SU-DHL-6 (cell line): Measurements from ENCODE around the gene ALKBH5.

ENCODE experiments used
- H2AFZ ChIP-seq: fragments of 200-600 bp; sonication (generic); 2 replicates; pipeline ENCODE4 v1.6.1; 2014; ENCODE audit warnings: low read depth, mild to moderate bottlenecking, moderate library complexity, mixed read lengths, antibody characterized with exemption, low read length; ENCODE audit not compliant: severe bottlenecking
- H3F3A ChIP-seq: fragments of 200-600 bp; shearing (Covaris generic); 2 replicates; pipeline ENCODE4 v1.6.0; 2016; ENCODE audit warnings: antibody characterized with exemption, mild to moderate bottlenecking; ENCODE audit not compliant: insufficient read depth
- H3K27ac ChIP-seq: fragments of 200-600 bp; sonication (generic); 2 replicates; pipeline ENCODE4 v1.5.1; 2016; ENCODE audit warnings: low read depth, mild to moderate bottlenecking, low read length, moderate library complexity, mixed read lengths
- H3K27me3 ChIP-seq: fragments of 200-600 bp; sonication (generic), shearing (Covaris generic); 2 replicates; pipeline ENCODE4 v1.6.0; 2014; ENCODE audit warnings: mild to moderate bottlenecking, low read length
- H3K36me3 ChIP-seq: fragments of 200-600 bp; sonication (generic); 2 replicates; pipeline ENCODE4 v1.6.1; 2014; ENCODE audit warnings: mild to moderate bottlenecking, low read length, mixed read lengths
- H3K4me2 ChIP-seq: fragments of 300-600, 200-600 bp; shearing (Covaris generic), sonication (generic); 2 replicates; pipeline ENCODE4 v1.6.0; 2014; ENCODE audit warnings: low read length, low read depth, mild to moderate bottlenecking; ENCODE audit not compliant: poor library complexity, severe bottlenecking
- H3K4me3 ChIP-seq: fragments of 200-600 bp; sonication (generic); 2 replicates; pipeline ENCODE4 v1.5.1; 2014; ENCODE audit warnings: antibody characterized with exemption, low read length, mild to moderate bottlenecking, mixed read lengths; ENCODE audit not compliant: insufficient read depth, poor library complexity, severe bottlenecking
- H3K79me2 ChIP-seq: fragments of 200-600 bp; sonication (generic); 2 replicates; pipeline ENCODE4 v1.6.1; 2014; ENCODE audit warnings: mild to moderate bottlenecking, low read length, moderate library complexity; ENCODE audit not compliant: insufficient read depth
- H3K9ac ChIP-seq: fragments of 200-600 bp; sonication (generic); 2 replicates; pipeline ENCODE4 v1.7.0; 2014; ENCODE audit warnings: mild to moderate bottlenecking, low read length
- H3K9me2 ChIP-seq: fragments of 200-600 bp; sonication (generic); replicated peaks from 2 replicates; pipeline ENCODE4 v1.6.1; 2014; ENCODE audit warnings: low read length; ENCODE audit not compliant: insufficient read depth
- H3K9me3 ChIP-seq: fragments of 200-600 bp; sonication (generic); 2 replicates; pipeline ENCODE4 v1.6.1; 2014; ENCODE audit warnings: low read length, mixed read lengths; ENCODE audit not compliant: insufficient read depth
- H4K20me1 ChIP-seq: fragments of 200-600 bp; sonication (generic); 2 replicates; pipeline ENCODE4 v1.6.1; 2014; ENCODE audit warnings: low read depth, mild to moderate bottlenecking, antibody characterized with exemption, low read length, moderate library complexity, mixed read lengths
- CTCF ChIP-seq: fragments of 200-600 bp; sonication (generic); IDR thresholded peaks from one replicate; pipeline ENCODE4 v1.5.1; 2017; ENCODE audit warnings: antibody characterized with exemption, mild to moderate bottlenecking, low read length, moderate library complexity; ENCODE audit not compliant: insufficient read depth, poor library complexity, severe bottlenecking
- EZH2phosphoT487 ChIP-seq: fragments of 200-600 bp; sonication (generic), shearing (Covaris generic); conservative IDR thresholded peaks from 2 replicates; pipeline ENCODE4 v1.6.1; 2018; ENCODE audit warnings: mild to moderate bottlenecking, antibody characterized with exemption, low read length, moderate library complexity, mixed read lengths

The ALKBH5 gene

GRCh38 chr17:18158022-18158600 lies 25.5 kb upstream of the ALKBH5 start:
- TF ChIP-seq CTCF (no peak), EZH2phosphoT487 (no peak)
- Histone ChIP-seq H4K20me1 (no peaks in the 10 kb centered on the region), H2AFZ (peak overlapping the region; percentile 19), H3K27ac (no peak overlapping the region), H3K4me2 (peak overlapping the region; percentile 60), H3K9ac (peak overlapping the region; percentile 40; the same call in 1 of the 2 replicates), H3K9me3 (no peaks in the 10 kb centered on the region), H3K36me3 (no peaks in the 10 kb centered on the region), H3K9me2 (no peaks in the 10 kb centered on the region), H3K27me3 (no peaks in the 10 kb centered on the region), H3K79me2 (no peaks in the 10 kb centered on the region), H3K4me3 (peak overlapping the region; percentile 37), H3F3A (no peaks in the 10 kb centered on the region)

DNA sequence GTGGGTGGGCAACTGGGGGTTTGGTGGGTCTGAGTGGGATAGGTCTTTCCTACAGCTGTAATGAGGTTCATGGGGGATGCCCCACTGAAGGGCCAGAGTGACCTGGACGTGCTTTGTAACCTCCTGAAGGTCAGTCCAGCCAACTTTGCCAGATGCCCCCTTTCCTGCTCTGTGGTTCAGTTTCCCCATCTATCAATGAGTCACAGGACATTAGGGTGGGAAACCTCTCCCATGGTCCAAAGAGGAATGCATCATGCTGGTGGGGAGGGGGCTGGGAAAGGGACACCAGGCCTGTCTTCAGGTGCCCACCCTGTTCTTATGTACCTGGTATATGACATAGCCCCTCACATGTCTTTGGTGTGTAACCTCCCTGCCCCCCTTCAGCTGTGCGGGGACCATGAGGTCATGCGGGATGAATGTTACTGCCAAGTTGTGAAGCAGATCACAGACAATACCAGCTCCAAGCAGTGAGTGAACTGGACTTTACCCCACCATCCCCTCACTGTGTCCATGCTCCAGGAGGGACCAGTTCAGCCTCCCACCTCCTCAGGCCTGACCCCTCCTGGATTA lies 24.0 kb upstream of the ALKBH5 start:
- no peak for TF ChIP-seq EZH2phosphoT487
- no peak for TF ChIP-seq CTCF
- Histone ChIP-seq H2AFZ (no peak overlapping the region), H3K9me3 (no peaks in the 10 kb centered on the region), H3K79me2 (no peaks in the 10 kb centered on the region), H3F3A (no peaks in the 10 kb centered on the region), H3K27me3 (no peaks in the 10 kb centered on the region), H3K4me2 (no peak overlapping the region), H3K9ac (no peak overlapping the region), H3K4me3 (no peak overlapping the region), H3K27ac (no peak overlapping the region), H3K36me3 (no peaks in the 10 kb centered on the region), H3K9me2 (no peaks in the 10 kb centered on the region), H4K20me1 (no peaks in the 10 kb centered on the region)

- no peaks in the 10 kb centered on the region for H3F3A ChIP-seq
- H3K4me3 ChIP-seq: no peak overlapping the region
- H3K9me3 ChIP-seq: no peaks in the 10 kb centered on the region
- TF ChIP-seq CTCF (no peak), EZH2phosphoT487 (no peak)
- no peak overlapping the region for H2AFZ ChIP-seq
- H3K27ac ChIP-seq: no peak overlapping the region
- H4K20me1 ChIP-seq: no peaks in the 10 kb centered on the region
- H3K27me3 ChIP-seq: no peaks in the 10 kb centered on the region
- H3K79me2 ChIP-seq: no peaks in the 10 kb centered on the region
- H3K9me2 ChIP-seq: no peaks in the 10 kb centered on the region
- H3K4me2 ChIP-seq: no peak overlapping the region
- H3K9ac ChIP-seq: no peak overlapping the region
- H3K36me3 ChIP-seq: no peaks in the 10 kb centered on the region
Observed at GRCh38 chr17:18160128-18160856, 23.3 kb upstream of the ALKBH5 start.
